ENCODE data around the gene DNAJC17. TPM values are rescaled to one million over a fixed set of nuclear protein-coding genes. Genes with fewer than 3 reads are reported as not detected.

DNAJC17 gene
- polyA plus RNA-seq, 3 donors: 15.7 to 31.6 (median 21.5) TPM

GRCh38 chr15:40847223-40847961 lies 40.1 kb upstream of the DNAJC17 start:
- WGBS (ENCODE audit: insufficient coverage): 42% methylated on average over 2 of the region's 7 CpGs
- peak overlapping the region; percentile 99 for H3K4me2 ChIP-seq (replicated peaks; ENCODE audit: extremely low read depth, low read length, poor library complexity, severe bottlenecking)
- DNase-seq: peak; percentile 86 to 91 (median 86)

DNA sequence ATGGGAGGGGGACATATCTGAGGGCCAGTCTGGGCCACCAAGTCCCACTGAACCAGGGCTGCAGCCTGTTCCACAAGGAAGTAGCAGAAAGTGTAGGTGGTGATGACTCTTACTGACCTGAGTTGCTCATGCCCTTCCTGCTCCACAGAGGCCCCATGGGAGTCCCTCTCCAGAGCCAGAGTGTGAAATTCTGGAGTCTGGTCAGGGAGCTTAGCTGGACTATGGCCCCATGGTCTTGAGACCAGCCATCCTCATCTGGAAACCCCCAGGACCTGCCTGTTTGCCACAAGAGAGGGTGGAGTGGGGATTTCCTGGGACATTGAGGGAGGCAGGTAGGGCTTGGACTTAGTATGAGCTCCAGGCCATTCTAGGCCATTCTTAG lies 39.6 kb upstream of the DNAJC17 start:
- peak overlapping the region; percentile 48 for H3K9ac ChIP-seq (ENCODE audit: insufficient read depth, low read length, poor library complexity, severe bottlenecking)
- peaks cover 0 to 6% (median 2%) of the 10 kb centered on the region in 7 donors for H3K9me3 Mint-ChIP-seq
- peak overlapping the region; percentile 77 to 83 for H3K27ac ChIP-seq (ENCODE audit: low read depth in 1 of 2, low read length in 2 of 2)
- H3K27me3 Mint-ChIP-seq (ENCODE audit: low read depth in 3 of 3): peaks cover 12 to 33% (median 18%) of the 10 kb centered on the region in 3 donors
- peak overlapping the region in 1 of 3 experiments; percentile 94 for H3K4me3 ChIP-seq (replicated peaks in 1 of 3; ENCODE audit: low read depth in 2 of 3, low read length in 3 of 3)
- H2AFZ ChIP-seq (ENCODE audit: insufficient read depth, low read depth, low read length, poor library complexity, severe bottlenecking): peak overlapping the region; percentile 69
- peaks cover 21 to 26% of the 10 kb centered on the region in 2 donors for H3K36me3 Mint-ChIP-seq
- peaks cover 0 to 2% of the 10 kb centered on the region in 2 donors for H3K9me3 ChIP-seq (replicated peaks in 1 of 2; ENCODE audit: control insufficient read depth in 1 of 2, insufficient read depth in 1 of 2, low read length in 2 of 2)
- peak overlapping the region; percentile 83 to 96 (median 94) for H3K27ac Mint-ChIP-seq
- peak overlapping the region; percentile 99 for H3K4me2 ChIP-seq (replicated peaks; ENCODE audit: extremely low read depth, low read length, poor library complexity, severe bottlenecking)
- peaks cover 3% of the 10 kb centered on the region for H4K20me1 ChIP-seq (ENCODE audit: insufficient read depth, low read length)
- DNase-seq: peak in 1 of 3 donors; percentile 23
- peaks cover 8% of the 10 kb centered on the region for H3K79me2 ChIP-seq (ENCODE audit: insufficient read depth, low read length)
- peaks cover 40 to 51% of the 10 kb centered on the region in 2 donors for H3K4me1 ChIP-seq (ENCODE audit: control insufficient read depth in 1 of 2, insufficient read depth in 2 of 2, low read length in 2 of 2)
- peak overlapping the region; percentile 70 to 99 for H3K4me3 Mint-ChIP-seq
- H3K36me3 ChIP-seq (replicated peaks in 1 of 2; ENCODE audit: control insufficient read depth in 1 of 2, insufficient read depth in 2 of 2, low read length in 2 of 2): peaks cover 4 to 5% of the 10 kb centered on the region in 2 donors
- TF ChIP-seq CTCF (IDR thresholded peaks at IDR 0.05): no peak
- peaks cover 40% of the 10 kb centered on the region for H3K4me1 Mint-ChIP-seq
- peaks cover 6 to 15% of the 10 kb centered on the region in 2 donors for H3K27me3 ChIP-seq (ENCODE audit: control insufficient read depth in 2 of 2, insufficient read depth in 2 of 2, low read length in 2 of 2)
- intact Hi-C loops (cut with micrococcal nuclease): no loop called here

More at GRCh38 chr15:40847223-40847961, 40.1 kb upstream of the DNAJC17 start:
- peaks cover 8% of the 10 kb centered on the region for H4K20me1 ChIP-seq (ENCODE audit: insufficient read depth, low read length)
- H3K79me2 ChIP-seq (ENCODE audit: insufficient read depth, low read length): peaks cover 8% of the 10 kb centered on the region
- peaks cover 0 to 6% (median 2%) of the 10 kb centered on the region in 7 donors for H3K9me3 Mint-ChIP-seq
- H3K9me3 ChIP-seq (replicated peaks in 1 of 2; ENCODE audit: control insufficient read depth in 1 of 2, insufficient read depth in 1 of 2, low read length in 2 of 2): peaks cover 0 to 2% of the 10 kb centered on the region in 2 donors
- H3K27ac Mint-ChIP-seq: peak overlapping the region; percentile 83 to 96 (median 94)
- peaks cover 12 to 28% (median 18%) of the 10 kb centered on the region in 3 donors for H3K27me3 Mint-ChIP-seq (ENCODE audit: low read depth in 3 of 3)
- H3K9ac ChIP-seq (ENCODE audit: insufficient read depth, low read length, poor library complexity, severe bottlenecking): peak overlapping the region; percentile 48
- peaks cover 40% of the 10 kb centered on the region for H3K4me1 Mint-ChIP-seq
- H3K36me3 Mint-ChIP-seq: peaks cover 26 to 31% of the 10 kb centered on the region in 2 donors
- H3K4me3 Mint-ChIP-seq: peak overlapping the region; percentile 70 to 99
- peaks cover 7 to 11% of the 10 kb centered on the region in 2 donors for H3K36me3 ChIP-seq (replicated peaks in 1 of 2; ENCODE audit: control insufficient read depth in 1 of 2, insufficient read depth in 2 of 2, low read length in 2 of 2)
- H3K27me3 ChIP-seq (ENCODE audit: control insufficient read depth in 2 of 2, insufficient read depth in 2 of 2, low read length in 2 of 2): peaks cover 6 to 10% of the 10 kb centered on the region in 2 donors
- H3K4me1 ChIP-seq (ENCODE audit: control insufficient read depth in 1 of 2, insufficient read depth in 2 of 2, low read length in 2 of 2): peaks cover 40 to 51% of the 10 kb centered on the region in 2 donors
- H2AFZ ChIP-seq (ENCODE audit: insufficient read depth, low read depth, low read length, poor library complexity, severe bottlenecking): peak overlapping the region; percentile 69
- peak overlapping the region; percentile 77 to 83 for H3K27ac ChIP-seq (ENCODE audit: low read depth in 1 of 2, low read length in 2 of 2)
- peak overlapping the region in 2 of 3 experiments; percentile 23 to 94 for H3K4me3 ChIP-seq (replicated peaks in 1 of 3; ENCODE audit: low read depth in 2 of 3, low read length in 3 of 3)
- intact Hi-C loops (cut with micrococcal nuclease): no loop called here
- no peak for TF ChIP-seq CTCF (IDR thresholded peaks at IDR 0.05)

Data from CD14-positive monocyte (primary cell).